OCI-LY1 (cell line): ENCODE data around the gene MMRN1.

Experiments used
- CTCF ChIP-seq: fragments of 200-600 bp; sonication (generic), shearing (Covaris generic); IDR thresholded peaks from 2 replicates; pipeline ENCODE4 v1.5.1; 2017; ENCODE audit warnings: mild to moderate bottlenecking, antibody characterized with exemption, low read length, moderate library complexity, mixed read lengths
- EZH2 ChIP-seq: fragments of 200-600 bp; sonication (generic), shearing (Covaris generic); IDR thresholded peaks from 2 replicates; pipeline ENCODE4 v1.8.0; 2017; ENCODE audit warnings: borderline replicate concordance, mixed run types, mild to moderate bottlenecking, antibody characterized with exemption, low read length, moderate library complexity, mixed read lengths

GRCh38 chr4:89998469-89999011 is 103.9 kb downstream of the MMRN1 start:
- TF ChIP-seq CTCF, result no peak
- no peak for TF ChIP-seq EZH2
